NCI-H1048 (cell line): Measurements from ENCODE around the gene NSUN2.
"Not testable (repeated sequence)": the region's sequence is repeated elsewhere in the genome, so short reads cannot be mapped to it uniquely, and the experiment has no call there.

ENCODE experiments used
- DNase-seq: peaks from one replicate; lab custom pipeline; 2025; lab: John Stamatoyannopoulos, UW

Gene NSUN2

GRCh38 chr5:6583049-6583880, 49.6 kb downstream of the NSUN2 start:
- DNase-seq: no peak

- no peak for DNase-seq
These were observed 50.3 kb downstream of the NSUN2 start for GRCh38 chr5:6582507-6583048.

GRCh38 chr5:6581559-6582426, 51.1 kb downstream of the NSUN2 start:
- no peak for DNase-seq

GRCh38 chr5:6581090-6581489, 51.8 kb downstream of the NSUN2 start:
- DNase-seq: no peak

GRCh38 chr5:6579535-6579934, 53.3 kb downstream of the NSUN2 start:
- DNase-seq: no peak

- no peak for DNase-seq
These were observed 54.0 kb downstream of the NSUN2 start for GRCh38 chr5:6578676-6579343.

- DNase-seq: no peak
These were observed 55.9 kb downstream of the NSUN2 start for GRCh38 chr5:6576861-6577501.

GRCh38 chr5:6574537-6575245, 58.2 kb downstream of the NSUN2 start:
- no peak for DNase-seq

GRCh38 chr5:6574111-6574510, 58.7 kb downstream of the NSUN2 start:
- DNase-seq: no peak

- no peak for DNase-seq
These were observed 59.2 kb downstream of the NSUN2 start for GRCh38 chr5:6573651-6574101.

- DNase-seq: no peak
These were observed 59.9 kb downstream of the NSUN2 start for GRCh38 chr5:6572825-6573380.

GRCh38 chr5:6572086-6572824, 60.6 kb downstream of the NSUN2 start:
- DNase-seq: no peak

GRCh38 chr5:6571607-6572006, 61.2 kb downstream of the NSUN2 start:
- DNase-seq: not testable (repeated sequence)

- DNase-seq: no peak
These were observed 62.3 kb downstream of the NSUN2 start for GRCh38 chr5:6570530-6570929.

GRCh38 chr5:6568889-6569288, 64.0 kb downstream of the NSUN2 start:
- DNase-seq: no peak

GRCh38 chr5:6568383-6568782, 64.5 kb downstream of the NSUN2 start:
- no peak for DNase-seq

- DNase-seq: no peak
These were observed 65.0 kb downstream of the NSUN2 start for GRCh38 chr5:6567835-6568234.

GRCh38 chr5:6567068-6567467, 65.8 kb downstream of the NSUN2 start:
- DNase-seq: no peak

GRCh38 chr5:6565492-6565891, 67.4 kb downstream of the NSUN2 start:
- no peak for DNase-seq
